HCT116 (cell line): ENCODE measurements around the gene CASKIN2.

Experiments
- EGR1 ChIP-seq: IDR thresholded peaks from 2 replicates; pipeline ENCODE4 v1.6.1; 2012; ENCODE audit warnings: low read depth
- EZH2 ChIP-seq: fragments of 200-600 bp; sonication (generic); IDR thresholded peaks from 2 replicates; pipeline ENCODE4 v1.6.1; 2017; ENCODE audit warnings: antibody characterized with exemption, mixed run types
- EZH2phosphoT487 ChIP-seq: fragments of 200-600 bp; IDR thresholded peaks from 2 replicates; pipeline ENCODE4 v1.6.1; 2018; ENCODE audit warnings: antibody characterized with exemption, borderline replicate concordance
- POLR2A ChIP-seq: IDR thresholded peaks from 2 replicates; pipeline ENCODE4 v1.7.0; 2011; ENCODE audit warnings: borderline replicate concordance; ENCODE audit not compliant: insufficient read depth, insufficient read length; ENCODE audit errors: extremely low read depth
- POLR2AphosphoS5 ChIP-seq: IDR thresholded peaks from 2 replicates; pipeline ENCODE4 v1.6.1; 2011; ENCODE audit warnings: mild to moderate bottlenecking, low read depth, low read length, moderate library complexity
- SRF ChIP-seq: IDR thresholded peaks from 2 replicates; pipeline ENCODE4 v1.6.1; 2012; ENCODE audit warnings: low read depth
- TF ChIP-seq, protein P1 (sequence below), 3 experiments: fragments of 200-600 bp in 1 of 3; sonication (generic) in 1 of 3; IDR thresholded peaks in 2 of 3; conservative IDR thresholded peaks in 1 of 3; 2 replicates each; pipeline ENCODE4 v1.5.1; 2012 to 2017; ENCODE audit warnings: low read depth in 2 of 3, low read length in 2 of 3, antibody characterized with exemption in 1 of 3, borderline replicate concordance in 1 of 3, control low read depth in 1 of 3, mild to moderate bottlenecking in 1 of 3, mixed read lengths in 1 of 3, mixed run types in 1 of 3, moderate library complexity in 1 of 3; ENCODE audit not compliant: insufficient read depth in 1 of 3

DNA sequence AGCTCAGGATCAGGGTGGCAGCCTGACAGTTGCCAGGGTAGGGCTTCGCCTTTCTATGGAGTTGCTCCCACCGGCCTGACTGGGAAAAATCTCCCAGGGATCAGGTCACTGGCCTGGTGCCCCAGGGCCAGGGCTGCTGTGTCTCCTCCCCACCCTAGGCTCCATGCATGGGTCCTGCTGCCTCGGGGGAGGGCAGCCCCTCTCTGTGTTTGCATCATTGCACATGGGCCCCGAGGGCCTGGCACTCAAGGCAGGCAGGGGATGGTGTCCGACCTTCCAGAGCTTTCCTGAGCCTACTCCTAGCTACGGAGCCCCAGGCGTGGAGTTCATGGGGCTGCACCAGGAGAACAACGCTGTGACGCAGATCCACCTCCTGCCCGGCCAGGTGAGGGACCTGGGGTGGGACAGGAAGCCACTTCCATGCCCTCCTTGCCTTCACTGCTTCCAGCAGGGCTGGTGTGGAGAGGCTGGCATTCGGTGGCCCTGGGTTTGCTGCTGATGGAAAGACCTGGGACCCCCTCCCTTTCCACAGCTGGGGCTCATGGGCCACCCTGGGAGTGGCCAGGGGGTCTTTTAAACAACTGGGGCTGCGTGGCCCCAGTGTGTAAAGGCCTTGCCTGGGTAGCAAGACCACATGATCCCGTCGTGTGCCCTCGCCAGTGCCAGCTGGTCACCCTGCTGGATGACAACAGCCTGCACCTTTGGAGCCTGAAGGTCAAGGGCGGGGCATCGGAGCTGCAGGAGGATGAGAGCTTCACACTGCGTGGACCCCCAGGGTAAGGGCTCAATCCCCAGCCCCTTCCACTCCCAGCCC, 42.7 kb upstream of the CASKIN2 start:
- TF ChIP-seq POLR2A (no peak), POLR2AphosphoS5 (no peak), EZH2phosphoT487 (no peak), EZH2 (no peak), EGR1 (no peak), SRF (no peak)
- TF ChIP-seq, protein P1, sequence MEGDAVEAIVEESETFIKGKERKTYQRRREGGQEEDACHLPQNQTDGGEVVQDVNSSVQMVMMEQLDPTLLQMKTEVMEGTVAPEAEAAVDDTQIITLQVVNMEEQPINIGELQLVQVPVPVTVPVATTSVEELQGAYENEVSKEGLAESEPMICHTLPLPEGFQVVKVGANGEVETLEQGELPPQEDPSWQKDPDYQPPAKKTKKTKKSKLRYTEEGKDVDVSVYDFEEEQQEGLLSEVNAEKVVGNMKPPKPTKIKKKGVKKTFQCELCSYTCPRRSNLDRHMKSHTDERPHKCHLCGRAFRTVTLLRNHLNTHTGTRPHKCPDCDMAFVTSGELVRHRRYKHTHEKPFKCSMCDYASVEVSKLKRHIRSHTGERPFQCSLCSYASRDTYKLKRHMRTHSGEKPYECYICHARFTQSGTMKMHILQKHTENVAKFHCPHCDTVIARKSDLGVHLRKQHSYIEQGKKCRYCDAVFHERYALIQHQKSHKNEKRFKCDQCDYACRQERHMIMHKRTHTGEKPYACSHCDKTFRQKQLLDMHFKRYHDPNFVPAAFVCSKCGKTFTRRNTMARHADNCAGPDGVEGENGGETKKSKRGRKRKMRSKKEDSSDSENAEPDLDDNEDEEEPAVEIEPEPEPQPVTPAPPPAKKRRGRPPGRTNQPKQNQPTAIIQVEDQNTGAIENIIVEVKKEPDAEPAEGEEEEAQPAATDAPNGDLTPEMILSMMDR (IDR thresholded peaks at IDR 0.05 in 2 of 3, conservative IDR thresholded peaks at IDR 0.05 in 1 of 3; ENCODE audit: borderline replicate concordance in 1 of 3, insufficient read depth in 1 of 3, low read depth in 2 of 3, low read length in 2 of 3), result no peak
